ENCODE measurements around the gene CNTN4. TPM values are rescaled to one million over a fixed set of nuclear protein-coding genes. Genes with fewer than 3 reads are reported as not detected.

CNTN4 gene
- total RNA-seq, 1 donor, result under 0.01 TPM

DNA sequence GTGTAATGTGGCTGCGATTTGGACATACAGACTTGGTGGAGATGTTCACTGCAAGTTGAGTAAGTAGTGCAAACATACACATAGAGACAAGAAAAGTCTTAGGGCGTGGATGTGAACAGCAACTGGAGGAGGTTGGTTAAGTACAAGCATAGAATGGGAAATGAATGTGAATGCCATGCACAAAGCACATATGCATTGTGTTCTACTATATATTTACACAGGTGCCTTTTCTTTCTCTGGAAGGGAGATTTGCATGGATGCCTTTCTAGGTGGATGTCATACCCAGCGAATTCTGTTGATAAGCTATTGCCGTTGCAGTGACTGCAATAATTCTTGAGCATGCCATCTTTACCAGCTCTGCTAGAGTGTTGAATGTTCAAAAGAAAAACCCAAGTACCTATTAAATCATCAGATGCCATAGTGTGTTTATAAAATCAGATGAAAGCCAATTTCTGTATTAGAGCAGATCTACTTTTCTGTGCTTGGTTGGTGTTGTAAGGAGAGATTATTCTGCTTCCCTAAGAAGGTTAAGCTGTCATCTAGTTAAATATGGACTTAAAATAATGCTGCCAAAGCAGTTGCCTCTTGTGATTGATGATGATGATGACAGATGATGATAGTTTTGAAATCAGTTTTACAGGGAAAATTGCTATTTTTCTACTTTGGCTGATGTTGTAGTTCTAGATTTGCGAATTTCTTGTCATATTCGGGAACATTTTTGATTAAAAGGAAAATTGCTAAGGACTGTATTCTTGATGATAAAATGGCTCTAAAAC lies 148.4 kb downstream of the CNTN4 start:
- no peaks in the 10 kb centered on the region for H3K9me3 ChIP-seq (ENCODE audit: low read depth, low read length)
- no peaks in the 10 kb centered on the region for H3K4me1 ChIP-seq (ENCODE audit: insufficient read depth, low read length)
- H3K27ac ChIP-seq (ENCODE audit: low read depth, low read length), result no peak overlapping the region
- H4K20me1 ChIP-seq (ENCODE audit: insufficient read depth, low read length), result no peaks in the 10 kb centered on the region
- DNase-seq (ENCODE audit: insufficient read length, low spot score, missing footprints), result no peak
- no peaks in the 10 kb centered on the region for H3K79me2 ChIP-seq (ENCODE audit: insufficient read depth, low read length)
- H3K4me2 ChIP-seq (ENCODE audit: insufficient read depth, low read length), result no peak overlapping the region
- no peak overlapping the region for H2AFZ ChIP-seq (ENCODE audit: low read length)
- H3K27me3 ChIP-seq (ENCODE audit: insufficient read depth, low read length), result no peaks in the 10 kb centered on the region
- H3K36me3 ChIP-seq (ENCODE audit: insufficient read depth, low read length), result no peaks in the 10 kb centered on the region
- no peak overlapping the region for H3K4me3 ChIP-seq (ENCODE audit: insufficient read depth, low read length)
- TF ChIP-seq, protein P1, sequence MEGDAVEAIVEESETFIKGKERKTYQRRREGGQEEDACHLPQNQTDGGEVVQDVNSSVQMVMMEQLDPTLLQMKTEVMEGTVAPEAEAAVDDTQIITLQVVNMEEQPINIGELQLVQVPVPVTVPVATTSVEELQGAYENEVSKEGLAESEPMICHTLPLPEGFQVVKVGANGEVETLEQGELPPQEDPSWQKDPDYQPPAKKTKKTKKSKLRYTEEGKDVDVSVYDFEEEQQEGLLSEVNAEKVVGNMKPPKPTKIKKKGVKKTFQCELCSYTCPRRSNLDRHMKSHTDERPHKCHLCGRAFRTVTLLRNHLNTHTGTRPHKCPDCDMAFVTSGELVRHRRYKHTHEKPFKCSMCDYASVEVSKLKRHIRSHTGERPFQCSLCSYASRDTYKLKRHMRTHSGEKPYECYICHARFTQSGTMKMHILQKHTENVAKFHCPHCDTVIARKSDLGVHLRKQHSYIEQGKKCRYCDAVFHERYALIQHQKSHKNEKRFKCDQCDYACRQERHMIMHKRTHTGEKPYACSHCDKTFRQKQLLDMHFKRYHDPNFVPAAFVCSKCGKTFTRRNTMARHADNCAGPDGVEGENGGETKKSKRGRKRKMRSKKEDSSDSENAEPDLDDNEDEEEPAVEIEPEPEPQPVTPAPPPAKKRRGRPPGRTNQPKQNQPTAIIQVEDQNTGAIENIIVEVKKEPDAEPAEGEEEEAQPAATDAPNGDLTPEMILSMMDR (IDR thresholded peaks at IDR 0.05; ENCODE audit: extremely low read depth, low read depth, low read length), result no peak

DNA sequence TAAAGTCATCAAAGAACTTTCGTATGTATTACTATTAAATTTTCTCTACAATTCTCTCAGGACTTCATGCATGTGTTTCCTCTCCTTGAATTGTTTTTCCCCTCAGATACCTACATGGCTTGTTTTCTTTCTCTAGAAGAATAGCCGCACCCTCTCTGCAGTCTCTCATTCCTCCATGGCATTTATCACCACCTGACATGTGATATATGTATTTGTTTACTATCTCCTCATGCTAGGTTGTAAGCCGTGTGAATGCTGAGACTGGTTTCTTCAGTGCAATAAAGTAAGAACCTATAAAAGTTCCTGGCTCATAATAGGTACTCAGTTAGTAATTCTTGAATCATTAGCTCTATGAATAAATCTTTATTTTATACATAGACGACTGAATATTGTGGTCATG lies 149.2 kb downstream of the CNTN4 start:
- no peak for DNase-seq (ENCODE audit: insufficient read length, low spot score, missing footprints)
- H3K79me2 ChIP-seq (ENCODE audit: insufficient read depth, low read length), result no peaks in the 10 kb centered on the region
- TF ChIP-seq, protein P1 (IDR thresholded peaks at IDR 0.05; ENCODE audit: extremely low read depth, low read depth, low read length), result no peak
- no peak overlapping the region for H3K4me2 ChIP-seq (ENCODE audit: insufficient read depth, low read length)
- no peaks in the 10 kb centered on the region for H3K27me3 ChIP-seq (ENCODE audit: insufficient read depth, low read length)
- H3K36me3 ChIP-seq (ENCODE audit: insufficient read depth, low read length), result no peaks in the 10 kb centered on the region
- no peaks in the 10 kb centered on the region for H3K4me1 ChIP-seq (ENCODE audit: insufficient read depth, low read length)
- H3K9me3 ChIP-seq (ENCODE audit: low read depth, low read length), result no peaks in the 10 kb centered on the region
- H3K4me3 ChIP-seq (ENCODE audit: insufficient read depth, low read length), result no peak overlapping the region
- no peak overlapping the region for H2AFZ ChIP-seq (ENCODE audit: low read length)
- no peak overlapping the region for H3K27ac ChIP-seq (ENCODE audit: low read depth, low read length)
- H4K20me1 ChIP-seq (ENCODE audit: insufficient read depth, low read length), result no peaks in the 10 kb centered on the region

DNA sequence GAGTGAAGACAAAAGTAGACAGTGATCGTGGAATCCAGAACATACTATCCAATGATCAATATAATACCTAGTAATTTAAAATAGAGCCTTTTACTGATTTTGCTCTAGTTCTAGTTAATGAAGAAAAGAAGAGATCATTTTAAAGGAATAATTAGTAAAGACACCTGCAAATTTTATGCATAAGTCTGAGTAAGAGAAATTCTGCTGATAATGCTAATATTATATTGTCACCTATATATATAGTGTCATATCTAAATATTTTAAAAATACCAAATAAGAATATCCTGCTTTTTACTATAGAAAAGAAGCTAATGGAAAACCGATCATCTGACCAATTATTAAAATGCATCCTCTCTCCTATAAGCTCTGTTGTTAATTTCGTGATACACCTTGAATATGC lies 152.1 kb downstream of the CNTN4 start:
- no peaks in the 10 kb centered on the region for H3K79me2 ChIP-seq (ENCODE audit: insufficient read depth, low read length)
- H3K4me1 ChIP-seq (ENCODE audit: insufficient read depth, low read length), result no peaks in the 10 kb centered on the region
- no peaks in the 10 kb centered on the region for H3K36me3 ChIP-seq (ENCODE audit: insufficient read depth, low read length)
- H3K27ac ChIP-seq (ENCODE audit: low read depth, low read length), result no peak overlapping the region
- no peaks in the 10 kb centered on the region for H3K27me3 ChIP-seq (ENCODE audit: insufficient read depth, low read length)
- H3K9me3 ChIP-seq (ENCODE audit: low read depth, low read length), result no peaks in the 10 kb centered on the region
- no peak overlapping the region for H2AFZ ChIP-seq (ENCODE audit: low read length)
- no peaks in the 10 kb centered on the region for H4K20me1 ChIP-seq (ENCODE audit: insufficient read depth, low read length)
- no peak for DNase-seq (ENCODE audit: insufficient read length, low spot score, missing footprints)
- no peak overlapping the region for H3K4me3 ChIP-seq (ENCODE audit: insufficient read depth, low read length)
- TF ChIP-seq, protein P1 (IDR thresholded peaks at IDR 0.05; ENCODE audit: extremely low read depth, low read depth, low read length), result no peak
- no peak overlapping the region for H3K4me2 ChIP-seq (ENCODE audit: insufficient read depth, low read length)

DNA sequence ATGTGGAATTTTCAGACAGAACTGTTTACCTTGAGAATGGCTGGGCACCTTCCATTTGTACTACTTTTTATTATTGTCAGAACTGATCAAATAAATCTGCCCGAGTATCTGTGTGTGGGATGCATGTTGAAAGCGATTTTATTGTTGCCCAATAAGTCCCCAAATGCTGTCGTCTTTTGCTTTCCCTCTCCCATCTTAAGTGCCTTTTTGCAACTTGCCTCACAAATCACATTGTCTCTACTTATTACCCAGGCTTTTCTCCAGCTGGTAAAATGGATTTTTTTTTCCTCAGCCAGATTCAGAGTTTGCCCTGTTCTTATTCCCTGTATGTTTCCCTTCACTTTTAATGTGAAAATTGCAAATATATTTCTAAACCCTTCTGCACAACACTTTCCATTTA lies 163.1 kb downstream of the CNTN4 start:
- Histone ChIP-seq H3K36me3 (ENCODE audit: insufficient read depth, low read length) (no peaks in the 10 kb centered on the region), H2AFZ (ENCODE audit: low read length) (no peak overlapping the region), H3K9me3 (ENCODE audit: low read depth, low read length) (no peaks in the 10 kb centered on the region), H3K27ac (ENCODE audit: low read depth, low read length) (no peak overlapping the region), H3K4me2 (ENCODE audit: insufficient read depth, low read length) (no peak overlapping the region), H3K27me3 (ENCODE audit: insufficient read depth, low read length) (no peaks in the 10 kb centered on the region), H3K4me3 (ENCODE audit: insufficient read depth, low read length) (no peak overlapping the region), H4K20me1 (ENCODE audit: insufficient read depth, low read length) (no peaks in the 10 kb centered on the region), H3K79me2 (ENCODE audit: insufficient read depth, low read length) (no peaks in the 10 kb centered on the region), H3K4me1 (ENCODE audit: insufficient read depth, low read length) (no peaks in the 10 kb centered on the region)
- TF ChIP-seq, protein P1 (IDR thresholded peaks at IDR 0.05; ENCODE audit: extremely low read depth, low read depth, low read length), result no peak
- no peak for DNase-seq (ENCODE audit: insufficient read length, low spot score, missing footprints)

Data from osteoblast (primary cell).